NCI-H1105 (cell line): Measurements from ENCODE around the gene CBLN3.
A peak's percentile ranks its signal among the peaks of the same experiment; 100 is the strongest.
"Not testable (repeated sequence)": the region's sequence is repeated elsewhere in the genome, so short reads cannot be mapped to it uniquely, and the experiment has no call there.

Source experiments
- DNase-seq: peaks from one replicate; lab custom pipeline; 2025; lab: John Stamatoyannopoulos, UW

Gene CBLN3

DNA sequence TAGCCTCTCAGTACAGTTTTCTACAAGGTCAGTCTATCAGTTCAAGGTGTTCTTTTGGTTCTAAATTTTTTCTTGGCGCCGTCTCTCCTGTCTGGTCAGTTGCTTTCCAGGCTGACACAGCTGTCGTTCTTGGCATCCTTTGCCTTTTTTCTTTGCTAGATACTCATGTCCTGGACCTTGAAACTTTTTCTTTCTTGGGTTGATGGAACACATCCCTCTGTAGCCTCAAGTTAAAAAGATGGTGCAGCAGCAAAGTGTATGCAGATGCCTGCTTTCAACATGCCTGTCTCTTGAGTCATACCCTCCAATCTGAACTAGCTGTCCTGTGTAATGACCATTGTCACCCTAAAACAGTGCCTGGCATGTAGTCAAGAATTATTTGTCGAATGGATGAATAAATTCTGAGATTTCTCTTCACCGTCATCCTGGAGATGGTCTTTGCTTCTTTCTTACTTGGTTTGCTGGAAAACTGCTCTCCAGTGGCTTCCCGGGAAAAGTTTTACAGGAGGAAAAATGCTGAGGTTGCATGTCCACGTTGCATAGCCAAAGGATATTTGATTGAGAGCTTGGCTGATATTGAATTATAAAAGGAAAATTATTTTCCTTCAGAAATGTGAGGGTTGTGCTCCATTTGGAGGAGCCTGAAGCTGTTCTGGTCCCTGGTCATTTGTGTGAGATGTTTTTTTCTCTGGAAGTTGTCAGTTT lies 26.0 kb downstream of the CBLN3 start:
- DNase-seq: no peak

GRCh38 chr14:24401810-24402702 lies 27.4 kb downstream of the CBLN3 start:
- DNase-seq: no peak

GRCh38 chr14:24399999-24400718 lies 29.3 kb downstream of the CBLN3 start:
- DNase-seq: no peak

DNA sequence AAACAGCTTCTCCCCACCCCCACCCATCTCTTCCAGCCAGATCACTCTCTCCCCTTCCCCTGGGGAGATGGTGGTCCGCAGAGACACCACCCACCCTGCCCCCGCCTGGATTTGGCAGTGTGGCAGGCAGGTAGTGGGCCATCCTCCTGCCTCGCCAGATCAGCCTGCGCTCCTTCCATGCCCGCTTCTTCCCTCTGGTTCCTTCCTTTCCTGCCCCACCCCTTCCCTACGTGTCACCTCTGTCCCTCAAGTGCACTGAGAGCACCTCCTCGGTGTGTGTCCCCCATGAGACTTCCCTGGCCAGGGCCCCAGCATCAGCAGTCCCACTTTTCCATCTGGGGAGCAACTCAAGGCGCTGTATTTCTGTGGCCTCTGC lies 30.0 kb downstream of the CBLN3 start:
- no peak for DNase-seq

DNA sequence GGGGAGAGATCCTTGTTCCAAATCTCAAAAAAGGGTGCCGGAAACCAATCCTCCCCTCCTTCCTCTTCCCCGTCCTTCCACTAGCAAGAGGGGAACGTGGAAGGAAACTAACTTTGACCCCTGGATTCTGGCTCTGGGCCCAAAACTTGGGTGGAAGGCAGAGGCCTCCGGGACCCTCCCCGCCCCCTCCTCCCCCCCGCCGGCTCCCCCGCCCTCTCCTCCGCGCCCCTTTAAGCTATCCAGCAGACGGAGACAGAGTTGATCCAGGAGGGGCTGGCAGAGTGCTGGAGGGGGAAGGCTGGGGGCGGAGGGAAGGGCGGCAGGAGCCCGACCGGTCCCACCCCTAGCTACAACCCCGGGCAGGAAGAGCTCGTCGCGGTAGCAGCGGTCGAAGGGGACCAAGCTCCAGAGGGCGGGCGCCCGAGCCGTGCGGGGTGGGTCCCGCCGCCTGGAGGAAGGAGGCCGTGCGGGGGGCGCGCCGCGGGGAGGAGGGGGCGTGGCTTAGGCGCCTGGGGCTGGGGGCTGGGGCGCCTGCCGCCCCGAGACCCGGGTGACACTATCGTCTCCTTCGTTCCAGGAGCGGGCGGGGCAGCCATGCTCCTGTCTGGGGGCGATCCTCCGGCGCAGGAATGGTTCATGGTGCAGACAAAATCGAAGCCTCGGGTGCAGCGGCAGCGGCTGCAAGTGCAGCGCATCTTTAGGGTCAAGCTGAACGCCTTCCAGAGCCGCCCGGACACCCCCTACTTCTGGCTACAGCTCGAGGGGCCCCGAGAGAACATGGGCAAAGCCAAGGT lies 30.6 kb downstream of the CBLN3 start, which contains the start of gene NYNRIN:
Gene NYNRIN, plus strand, starts transcription at position 351 of the 794 bp plus-strand sequence. Its CDS starts 244 bp downstream, at position 595.
- DNase-seq: peak; percentile 29

- no peak for DNase-seq
These were observed 31.2 kb downstream of the CBLN3 start for GRCh38 chr14:24398293-24398652.

GRCh38 chr14:24397639-24398292 lies 31.7 kb downstream of the CBLN3 start:
- no peak for DNase-seq

GRCh38 chr14:24395609-24396582 lies 33.6 kb downstream of the CBLN3 start:
- DNase-seq: no peak

GRCh38 chr14:24394275-24394674 lies 35.2 kb downstream of the CBLN3 start:
- no peak for DNase-seq

GRCh38 chr14:24392325-24393091 lies 37.0 kb downstream of the CBLN3 start:
- DNase-seq: peak; percentile 13

DNA sequence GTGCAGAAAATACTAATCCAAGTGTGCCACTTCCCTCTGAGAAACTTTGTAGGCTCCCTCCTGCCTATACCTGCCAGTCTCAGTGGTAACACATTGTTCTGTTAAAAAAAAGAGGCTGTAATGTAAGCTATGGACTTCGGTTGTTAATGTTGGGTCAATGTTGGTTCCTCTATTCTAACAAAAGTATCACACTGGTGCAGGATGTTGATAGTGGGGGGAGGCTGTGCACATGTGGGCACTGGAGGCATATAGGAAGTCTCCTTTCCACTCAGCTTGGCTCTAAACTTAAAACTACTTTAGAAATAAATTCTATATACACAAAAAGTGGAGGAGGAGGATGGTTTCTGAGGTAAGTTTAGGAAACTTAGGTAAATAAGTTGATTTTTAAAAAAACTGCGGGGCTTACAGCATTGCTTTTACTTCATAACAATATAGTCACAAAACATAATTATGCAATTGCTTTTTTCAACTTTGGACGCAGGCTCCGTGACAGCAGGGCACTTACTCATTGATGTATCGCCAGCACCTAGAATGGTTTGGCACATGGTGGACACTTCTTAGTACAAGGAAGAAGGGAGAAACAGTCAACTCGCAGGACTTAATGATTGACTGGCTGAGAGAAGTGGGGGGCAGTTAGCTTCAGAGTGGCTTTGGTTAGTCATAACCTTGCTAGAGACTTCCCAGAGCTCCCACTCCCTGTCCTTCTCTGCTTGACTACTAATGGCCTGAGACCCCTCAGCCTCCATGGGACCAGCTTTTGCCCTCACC lies 38.6 kb downstream of the CBLN3 start:
- DNase-seq: no peak

GRCh38 chr14:24389226-24389848 lies 40.1 kb downstream of the CBLN3 start:
- DNase-seq: no peak

DNA sequence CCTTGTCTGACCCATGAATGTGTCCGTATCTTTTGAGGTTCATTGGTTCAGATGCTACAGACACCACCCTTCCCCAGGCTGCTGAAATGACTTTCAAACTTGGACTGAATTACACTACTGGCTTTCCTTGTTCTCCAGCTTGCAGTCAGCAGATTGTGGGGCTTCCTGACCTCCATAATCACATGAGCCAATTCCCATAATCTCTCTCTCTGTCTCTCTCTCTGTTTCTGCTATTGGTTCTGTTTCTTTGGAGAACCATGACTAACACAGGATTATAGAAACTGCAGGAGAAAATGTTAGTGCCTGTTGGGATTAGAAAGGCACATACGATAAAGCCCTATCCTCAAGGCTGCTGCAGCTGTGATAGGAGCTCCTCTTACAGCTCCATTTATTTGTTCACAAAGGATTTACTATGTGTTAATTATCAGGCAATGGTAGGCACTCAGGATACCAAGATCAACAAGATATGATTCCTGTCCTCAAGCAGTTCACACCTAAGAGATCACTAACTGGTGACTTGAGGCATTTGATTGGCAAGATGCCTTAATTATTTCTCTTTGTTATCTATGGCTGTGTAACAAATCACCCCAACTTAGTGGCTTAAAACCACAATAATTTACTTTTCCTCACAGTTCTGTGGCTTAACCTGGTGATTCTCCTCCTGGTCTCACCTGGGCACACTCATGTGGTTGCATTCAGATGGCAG lies 40.8 kb downstream of the CBLN3 start:
- no peak for DNase-seq

GRCh38 chr14:24387579-24387978 lies 41.9 kb downstream of the CBLN3 start:
- not testable (repeated sequence) for DNase-seq

DNA sequence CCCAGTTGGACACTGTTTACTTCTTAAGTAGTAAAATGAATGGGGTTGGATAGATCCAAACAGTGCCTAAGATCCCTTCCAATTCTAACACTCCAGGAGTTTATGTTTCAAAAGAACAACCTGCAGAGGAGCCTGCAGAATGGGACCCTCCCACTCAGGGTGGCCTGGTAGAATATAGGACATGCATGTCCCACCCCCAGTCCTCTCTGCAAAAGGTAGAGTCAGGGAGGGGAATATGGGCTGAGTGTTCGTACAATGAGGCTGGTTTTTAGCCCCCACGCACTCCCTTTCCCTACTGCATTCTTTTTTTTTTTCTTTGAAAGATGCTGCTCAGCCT lies 42.5 kb downstream of the CBLN3 start:
- DNase-seq: no peak

- no peak for DNase-seq
These were observed 43.9 kb downstream of the CBLN3 start for GRCh38 chr14:24385524-24385923.

DNA sequence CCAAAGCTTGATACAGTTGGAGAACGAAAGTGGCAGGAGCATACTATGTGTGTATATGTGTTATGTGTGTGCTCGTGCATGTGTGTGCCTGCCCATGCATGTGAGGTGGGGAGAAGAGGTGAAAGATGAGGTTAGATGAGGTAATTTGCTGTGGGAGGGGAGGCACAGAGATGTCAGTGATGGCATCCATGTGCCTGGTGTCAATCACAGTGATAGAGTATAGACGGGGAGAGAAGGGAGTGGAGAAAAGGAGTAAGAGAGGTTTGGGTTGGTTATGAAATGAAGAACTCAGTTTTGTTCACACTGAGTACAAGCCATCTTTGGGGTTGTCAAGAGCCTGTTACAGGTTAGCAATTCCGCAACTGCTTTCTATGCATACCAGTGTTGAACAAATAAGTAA lies 45.3 kb downstream of the CBLN3 start:
- DNase-seq: no peak

DNA sequence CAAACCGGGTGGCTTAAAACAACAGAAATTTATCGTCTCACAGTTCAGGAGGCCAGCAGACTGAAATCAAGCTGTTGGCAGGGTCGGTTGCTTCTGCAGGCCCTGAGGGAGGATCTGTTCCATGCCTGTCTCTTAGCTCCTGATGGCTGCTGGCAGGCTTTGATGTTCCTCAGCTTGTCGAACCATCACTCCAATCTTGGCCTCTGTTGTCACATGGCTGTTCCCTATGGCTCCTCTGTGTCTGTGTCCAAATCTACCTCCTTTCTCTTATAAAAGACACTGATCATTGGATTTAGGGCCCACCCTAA lies 47.5 kb downstream of the CBLN3 start:
- no peak for DNase-seq
